Stimulated activated CD4-positive, alpha-beta T cell treated with anti-CD3 and anti-CD28 coated beads, Interleukin-1b, Interleukin-23, amount 100 ng/mL, for 1 hour (primary cell): ENCODE results near the gene TMEM158.

Experiments
- DNase-seq, 2 donors: peaks; one replicate each; pipeline ENCODE4 v3.0.0-alpha.2; 2020; ENCODE audit warnings: low read depth in 2 of 2

The TMEM158 gene

DNA sequence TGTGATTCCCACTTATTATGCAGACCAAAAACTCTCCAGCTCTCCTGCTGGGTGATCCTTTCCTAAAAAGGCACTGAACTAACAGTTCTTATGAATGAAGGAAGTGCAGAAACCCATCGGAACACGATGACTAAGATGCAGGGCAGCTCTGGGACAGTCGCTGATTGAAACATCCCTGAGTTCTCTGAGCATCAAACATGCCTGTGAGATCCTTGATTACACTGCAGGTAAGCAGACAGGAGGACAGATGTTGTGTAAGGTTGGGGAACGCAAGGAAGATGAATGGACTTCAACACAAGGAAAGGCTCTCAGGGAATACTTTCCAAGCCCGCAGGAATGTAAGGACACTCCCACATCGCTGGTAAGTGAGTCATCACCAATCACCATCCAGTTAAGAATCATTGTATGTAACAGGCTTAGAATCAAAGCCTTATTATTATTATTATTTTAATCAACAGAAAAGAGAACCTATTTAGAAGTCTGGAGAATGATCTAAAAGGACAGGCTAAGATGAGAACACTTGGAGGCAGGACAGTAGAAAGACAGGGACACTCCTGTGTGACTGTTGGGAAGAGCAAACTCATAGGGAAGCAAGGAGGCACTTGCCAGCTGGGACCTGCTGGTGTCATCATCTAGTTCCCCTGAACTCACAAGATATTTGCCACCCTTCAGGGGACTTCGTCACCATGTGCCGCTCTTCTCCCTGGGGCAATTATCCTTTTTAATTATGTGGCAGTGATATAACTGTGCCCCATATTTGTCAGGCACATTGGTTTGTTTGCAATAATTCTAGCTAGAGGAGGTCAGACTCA is 26.0 kb downstream of the TMEM158 start:
- DNase-seq, result no peak

DNA sequence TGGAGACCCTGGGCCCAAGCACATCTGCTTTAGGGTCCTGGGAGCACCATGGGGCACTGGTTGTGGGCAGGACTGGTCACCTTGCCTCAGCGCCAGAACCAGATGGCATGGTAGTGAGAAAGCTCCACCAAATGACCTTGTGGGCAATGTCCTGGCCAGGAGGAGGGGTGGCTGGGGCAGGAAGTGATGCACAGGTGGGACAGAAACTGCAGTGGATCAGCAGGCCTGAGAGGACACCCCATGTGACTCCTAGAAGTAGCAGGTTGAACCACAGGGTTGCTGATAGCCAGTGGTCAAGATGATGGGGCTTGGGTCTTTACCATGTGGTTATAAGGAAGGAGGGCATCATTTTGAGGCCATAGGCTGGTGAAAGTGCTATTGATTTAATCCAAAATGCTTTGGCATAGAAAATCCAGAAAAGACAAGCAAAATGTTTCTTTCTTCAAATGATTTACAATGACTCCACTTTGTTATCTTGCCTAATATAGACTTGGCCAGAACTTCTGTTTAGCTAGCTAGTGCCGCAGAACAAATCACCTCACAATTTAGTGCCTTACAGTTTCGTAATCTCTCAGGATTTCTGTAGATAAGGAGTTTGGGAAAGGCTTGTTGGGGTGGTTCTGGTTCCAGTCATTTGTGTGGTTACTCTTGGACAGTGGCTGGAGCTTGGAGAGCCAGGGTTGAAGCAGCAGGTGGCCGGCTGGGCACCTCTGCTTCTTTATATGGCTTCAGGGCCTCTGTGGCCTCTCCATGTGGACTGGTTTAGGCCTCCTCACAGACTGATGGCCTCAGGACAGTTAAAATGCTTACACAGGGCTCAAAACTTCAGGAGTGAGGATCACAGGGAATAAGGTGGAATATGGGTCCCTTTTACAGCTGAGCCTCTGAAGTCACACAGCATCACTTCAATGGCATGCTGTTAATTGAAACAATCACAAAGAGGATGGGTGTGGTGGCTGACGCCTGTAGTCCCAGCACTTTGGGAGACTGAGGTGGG is 27.5 kb downstream of the TMEM158 start:
- DNase-seq, result no peak

DNA sequence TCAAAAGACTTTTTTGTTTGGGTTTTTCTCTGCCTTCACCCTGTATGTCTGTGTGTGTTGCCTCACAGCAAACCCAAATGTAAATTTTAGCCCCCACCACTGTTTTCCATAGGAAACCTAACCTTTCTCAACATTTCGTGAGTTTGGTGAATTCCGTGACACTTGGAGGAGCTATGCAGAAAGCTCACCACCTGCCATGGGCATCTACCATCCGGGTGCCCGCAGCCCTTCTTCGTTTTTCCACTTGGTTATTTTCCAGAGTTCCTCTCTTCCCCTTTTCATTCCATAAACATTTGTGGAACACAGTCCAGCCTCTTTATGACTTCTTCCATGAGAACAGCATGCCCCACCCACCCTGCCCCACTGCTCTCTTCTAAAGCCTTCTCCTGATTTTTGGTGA is 31.3 kb downstream of the TMEM158 start:
- DNase-seq, result no peak

- DNase-seq, result no peak
Observed at GRCh38 chr3:45191924-45192417, 34.1 kb downstream of the TMEM158 start.

GRCh38 chr3:45191424-45191823 is 34.7 kb downstream of the TMEM158 start:
- no peak for DNase-seq

GRCh38 chr3:45188719-45189659 is 37.1 kb downstream of the TMEM158 start:
- DNase-seq, result no peak

- DNase-seq, result no peak
Observed at GRCh38 chr3:45187694-45188141, 38.4 kb downstream of the TMEM158 start.

GRCh38 chr3:45186871-45187270 is 39.2 kb downstream of the TMEM158 start:
- no peak for DNase-seq

GRCh38 chr3:45185461-45185860 is 40.6 kb downstream of the TMEM158 start:
- no peak for DNase-seq

- no peak for DNase-seq
Observed at GRCh38 chr3:45185052-45185451, 41.0 kb downstream of the TMEM158 start.

GRCh38 chr3:45183872-45184262 is 42.2 kb downstream of the TMEM158 start:
- DNase-seq, result no peak

DNA sequence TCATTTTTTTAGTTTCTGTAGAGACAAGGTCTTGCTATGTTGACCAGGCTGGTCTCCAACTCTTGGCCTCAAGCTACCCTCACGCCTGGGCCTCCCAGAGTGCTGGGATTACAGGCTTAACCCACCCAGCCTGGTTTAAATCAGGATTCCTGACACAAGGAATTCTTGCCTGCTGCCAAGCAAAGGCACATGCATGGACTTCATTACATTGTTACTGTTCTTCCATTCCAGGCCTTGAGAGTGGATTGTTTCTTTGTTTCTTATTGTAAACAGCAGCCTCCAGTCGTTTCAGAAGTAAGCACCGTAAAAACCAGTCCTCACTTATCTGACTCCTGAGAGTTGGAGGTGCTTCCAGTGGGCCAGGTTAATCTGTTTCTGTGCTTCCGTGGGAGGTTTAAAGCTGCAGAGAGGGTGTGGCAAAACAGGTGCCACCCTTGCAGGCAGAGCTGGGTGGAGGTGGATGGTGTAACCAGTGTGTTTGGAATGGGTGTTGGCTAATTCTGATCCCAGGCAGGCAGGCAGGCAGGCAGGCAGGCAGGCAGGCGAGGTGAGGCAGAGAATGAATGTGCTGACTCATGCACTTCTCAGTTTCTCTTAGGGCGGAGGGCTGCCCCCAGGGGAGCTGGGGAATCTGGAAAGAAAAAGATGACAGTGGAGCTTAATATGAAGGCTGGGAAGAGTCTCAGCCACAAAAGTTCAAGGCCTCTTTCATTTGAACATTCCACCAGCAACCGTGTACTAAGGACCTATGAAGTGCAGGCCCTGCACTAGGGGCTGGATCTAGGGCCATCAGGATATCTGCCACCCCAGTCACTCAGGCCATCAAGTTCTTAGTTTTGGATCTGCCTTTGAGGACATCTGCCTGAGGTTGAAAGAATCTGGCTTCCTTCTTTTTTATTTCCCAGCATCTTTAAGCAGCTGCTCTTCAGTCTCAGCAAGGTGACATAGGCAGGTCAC is 42.9 kb downstream of the TMEM158 start:
- no peak for DNase-seq

DNA sequence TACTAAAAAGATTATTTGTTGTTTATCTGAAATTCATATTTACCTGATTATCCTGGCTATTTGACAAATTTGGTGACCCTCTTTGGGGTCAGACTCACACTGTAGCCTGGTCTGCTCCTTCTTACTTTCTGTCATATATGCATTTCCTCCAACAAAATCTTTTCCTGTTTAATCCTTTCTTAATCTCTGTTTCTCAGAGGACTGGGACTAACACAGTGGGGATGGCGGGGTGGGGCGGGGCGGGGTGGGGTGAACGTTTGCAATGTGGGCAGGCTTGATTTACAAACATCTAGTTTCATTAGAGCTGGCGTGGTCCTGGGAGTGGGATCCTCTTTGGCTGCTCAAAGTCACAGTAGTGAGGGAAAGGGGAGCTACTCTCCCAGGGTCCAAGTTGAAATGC is 44.6 kb downstream of the TMEM158 start:
- no peak for DNase-seq

GRCh38 chr3:45180899-45181298 is 45.2 kb downstream of the TMEM158 start:
- no peak for DNase-seq

- no peak for DNase-seq
Observed at GRCh38 chr3:45180051-45180450, 46.0 kb downstream of the TMEM158 start.

- DNase-seq, result no peak
Observed at GRCh38 chr3:45179163-45179562, 46.9 kb downstream of the TMEM158 start.

- no peak for DNase-seq
Observed at GRCh38 chr3:45178183-45179023, 47.7 kb downstream of the TMEM158 start.

GRCh38 chr3:45176912-45177311 is 49.2 kb downstream of the TMEM158 start:
- no peak for DNase-seq
